ENCODE results near the gene MINK1.
A peak's percentile ranks its signal among the peaks of the same experiment; 100 is the strongest.

MINK1 gene

GRCh38 chr17:4833178-4833940 is at the start of gene MINK1:
TSS of gene MINK1 (plus strand) at chr17:4833340. CDS start at chr17:4833584, 244 bp downstream.
- peak; percentile 92 for DNase-seq

GRCh38 chr17:4785311-4786105 is 47.6 kb upstream of the MINK1 start:
- DNase-seq = no peak

- DNase-seq = no peak
These were observed 47.0 kb upstream of the MINK1 start, which contains the start of gene VMO1 for GRCh38 chr17:4786106-4786511. TSS of gene VMO1 (minus strand) at chr17:4786364. CDS start at chr17:4786352, 12 bp downstream.

- DNase-seq = no peak
These were observed 46.6 kb upstream of the MINK1 start for GRCh38 chr17:4786516-4786915.

- no peak for DNase-seq
These were observed 44.9 kb upstream of the MINK1 start for GRCh38 chr17:4788159-4788806.

- no peak for DNase-seq
These were observed 44.1 kb upstream of the MINK1 start, which contains the start of gene GLTPD2 for GRCh38 chr17:4788807-4789700. TSS of gene GLTPD2 (plus strand) at chr17:4788964. CDS start at chr17:4789012, 48 bp downstream.

GRCh38 chr17:4789701-4789950 is 43.5 kb upstream of the MINK1 start:
- no peak for DNase-seq

GRCh38 chr17:4789951-4790704 is 43.0 kb upstream of the MINK1 start:
- DNase-seq = peak; percentile 88

- DNase-seq = no peak
These were observed 42.4 kb upstream of the MINK1 start for GRCh38 chr17:4790705-4791088.

GRCh38 chr17:4795168-4795567 is 38.0 kb upstream of the MINK1 start:
- no peak for DNase-seq

- DNase-seq = peak; percentile 63
These were observed 36.6 kb upstream of the MINK1 start for GRCh38 chr17:4796552-4796920.

GRCh38 chr17:4800462-4801196 is 32.5 kb upstream of the MINK1 start:
- DNase-seq = no peak

GRCh38 chr17:4802228-4802627 is 30.9 kb upstream of the MINK1 start, which contains the start of gene C17orf114:
TSS of gene C17orf114 (minus strand) at chr17:4802328.
- DNase-seq = no peak

GRCh38 chr17:4806456-4806776 is 26.7 kb upstream of the MINK1 start:
- DNase-seq = no peak

GRCh38 chr17:4806777-4807604 is 26.1 kb upstream of the MINK1 start, which contains the start of gene PLD2:
TSS of gene PLD2 (plus strand) at chr17:4807152. CDS start at chr17:4807773, 621 bp downstream.
- DNase-seq = peak; percentile 92

- no peak for DNase-seq
These were observed 25.3 kb upstream of the MINK1 start for GRCh38 chr17:4807605-4808377.

GRCh38 chr17:4808378-4808767 is 24.8 kb upstream of the MINK1 start:
- DNase-seq = no peak

GRCh38 chr17:4810696-4811290 is 22.3 kb upstream of the MINK1 start:
- no peak for DNase-seq

- no peak for DNase-seq
These were observed 21.7 kb upstream of the MINK1 start for GRCh38 chr17:4811471-4811870.

Data from activated CD8-positive, alpha-beta memory T cell treated with anti-CD3 and anti-CD28 coated beads, Interleukin-2, amount 50 U/mL, for 48 hours (primary cell).